ENCODE measurements around the gene EIF4H. TPM values are rescaled to one million over a fixed set of nuclear protein-coding genes. Genes with fewer than 3 reads are reported as not detected.

Gene EIF4H
- 100 to 1,000 TPM; 231 to 278 (median 274) TPM for total RNA-seq
- long read RNA-seq, donor 1, transcript EIF4H-202 (6 exons, 2,503 nt): major isoform, 496 of 593 reads
- long read RNA-seq, donor 1, transcript EIF4H-201 (7 exons, 2,679 nt): minor isoform, 6 of 593 reads
- long read RNA-seq, donor 1, partial matches to known transcripts: 83 of 593 reads
- long read RNA-seq, donor 1, other reads (novel, unspliced or antisense): 8 of 593 reads
- long read RNA-seq, donor 2, transcript EIF4H-201 (7 exons, 2,679 nt): minor isoform, 12 of 199 reads
- long read RNA-seq, donor 2, transcript EIF4H-202 (6 exons, 2,503 nt): major isoform, 162 of 199 reads
- long read RNA-seq, donor 2, partial matches to known transcripts: 20 of 199 reads
- long read RNA-seq, donor 2, other reads (novel, unspliced or antisense): 5 of 199 reads

- peak; percentile 94 for ATAC-seq
- H3K36me3 ChIP-seq (ENCODE audit: low read depth): no peaks in the 10 kb centered on the region
- no peak for TF ChIP-seq CTCF (IDR thresholded peaks at IDR 0.05)
- DNase-seq: peak; percentile 97 to 99 (median 99)
- intact Hi-C loops (cut with DNase I, micrococcal nuclease): no loop called here
- H3K4me3 ChIP-seq: peak within 1 kb of the TSS; percentile 91
- H3K9me3 ChIP-seq: no peaks in the 10 kb centered on the region
- H3K4me1 ChIP-seq (ENCODE audit: low read depth): peaks cover 44% of the 10 kb centered on the region
Measured at GRCh38 chr7:74173866-74174605, at the start of gene EIF4H. TSS of gene EIF4H (plus strand) at chr7:74174356. CDS start at chr7:74174384, 28 bp downstream.

- no peaks in the 10 kb centered on the region for H3K36me3 ChIP-seq (ENCODE audit: low read depth)
- H3K4me3 ChIP-seq: no peak overlapping the region
- intact Hi-C loops (cut with DNase I, micrococcal nuclease): no loop called here
- ATAC-seq (no peak), DNase-seq (no peak)
- H3K4me1 ChIP-seq (ENCODE audit: low read depth): no peaks in the 10 kb centered on the region
- TF ChIP-seq CTCF (IDR thresholded peaks at IDR 0.05): no peak
- no peaks in the 10 kb centered on the region for H3K9me3 ChIP-seq
Measured at GRCh38 chr7:74126220-74126880, 47.8 kb upstream of the EIF4H start.

GRCh38 chr7:74129887-74130286, 44.3 kb upstream of the EIF4H start:
- Histone ChIP-seq H3K4me3 (no peak overlapping the region), H3K9me3 (no peaks in the 10 kb centered on the region), H3K4me1 (ENCODE audit: low read depth) (no peaks in the 10 kb centered on the region), H3K36me3 (ENCODE audit: low read depth) (no peaks in the 10 kb centered on the region)
- intact Hi-C loops (cut with DNase I, micrococcal nuclease): no loop called here
- ATAC-seq (no peak), DNase-seq (no peak)
- no peak for TF ChIP-seq CTCF (IDR thresholded peaks at IDR 0.05)

- intact Hi-C loops (cut with DNase I, micrococcal nuclease): no loop called here
- Histone ChIP-seq H3K9me3 (no peaks in the 10 kb centered on the region), H3K36me3 (ENCODE audit: low read depth) (no peaks in the 10 kb centered on the region), H3K4me3 (no peak overlapping the region), H3K4me1 (ENCODE audit: low read depth) (no peaks in the 10 kb centered on the region)
- ATAC-seq (no peak), DNase-seq (no peak)
- no peak for TF ChIP-seq CTCF (IDR thresholded peaks at IDR 0.05)
Measured at GRCh38 chr7:74130518-74130917, 43.6 kb upstream of the EIF4H start.

- Histone ChIP-seq H3K4me3 (no peak overlapping the region), H3K36me3 (ENCODE audit: low read depth) (no peaks in the 10 kb centered on the region), H3K9me3 (no peaks in the 10 kb centered on the region), H3K4me1 (ENCODE audit: low read depth) (no peaks in the 10 kb centered on the region)
- DNase-seq: peak in 1 of 3 donors; percentile 6
- no peak for TF ChIP-seq CTCF (IDR thresholded peaks at IDR 0.05)
- ATAC-seq: peak; percentile 83
- intact Hi-C loops (cut with DNase I, micrococcal nuclease): no loop called here
Measured at GRCh38 chr7:74134117-74134620, 40.0 kb upstream of the EIF4H start.
